Small intestine (tissue), 7 donors: ENCODE results near the gene TMEM11. TPM values are rescaled to one million over a fixed set of nuclear protein-coding genes. Genes with fewer than 3 reads are reported as not detected.
A peak's percentile ranks its signal among the peaks of the same experiment; 100 is the strongest.
"Not testable (repeated sequence)": the region's sequence is repeated elsewhere in the genome, so short reads cannot be mapped to it uniquely, and the experiment has no call there.

Source experiments
- DNase-seq, 2 donors: peaks; one replicate each; pipeline versions ENCODE4 v3.0.0 to v3.0.0-alpha.2; 2013
- FAIRE-seq: peaks from 2 replicates; lab custom pipeline; 2012; peaks lifted over from hg19 to GRCh38; lab: Jason Lieb, UNC
- H3K27ac ChIP-seq, 3 donors: one replicate each; pipeline ENCODE4 v1.5.1; 2013; ENCODE audit warnings: low read length in 2 of 3, mild to moderate bottlenecking in 2 of 3, control low read depth in 1 of 3, inconsistent platforms in 1 of 3, low read depth in 1 of 3, moderate library complexity in 1 of 3
- H3K27me3 ChIP-seq, 3 donors: one replicate each; pipeline ENCODE4 v1.6.1; 2013; ENCODE audit warnings: low read length in 3 of 3, inconsistent platforms in 1 of 3; ENCODE audit not compliant: control insufficient read depth in 3 of 3, insufficient read depth in 3 of 3
- H3K36me3 ChIP-seq, 3 donors: one replicate each; pipeline ENCODE4 v1.6.1; 2013; ENCODE audit warnings: low read length in 3 of 3, inconsistent platforms in 1 of 3, low read depth in 1 of 3, mild to moderate bottlenecking in 1 of 3, moderate library complexity in 1 of 3; ENCODE audit not compliant: control insufficient read depth in 3 of 3, insufficient read depth in 2 of 3
- H3K4me1 ChIP-seq, 3 donors: one replicate each; pipeline ENCODE4 v1.6.1; 2013; ENCODE audit warnings: low read length in 2 of 3, inconsistent platforms in 1 of 3, low read depth in 1 of 3, mild to moderate bottlenecking in 1 of 3, moderate library complexity in 1 of 3; ENCODE audit not compliant: control insufficient read depth in 3 of 3, insufficient read depth in 2 of 3
- H3K4me3 ChIP-seq, 3 donors: one replicate each; pipeline ENCODE4 v1.5.1; 2013; ENCODE audit warnings: low read length in 3 of 3, control low read depth in 1 of 3, inconsistent platforms in 1 of 3, low read depth in 1 of 3, mild to moderate bottlenecking in 1 of 3, moderate library complexity in 1 of 3
- H3K9me3 ChIP-seq, 2 donors: one replicate each; pipeline ENCODE4 v1.6.1; 2013; ENCODE audit warnings: low read depth in 1 of 2, low read length in 1 of 2; ENCODE audit not compliant: control insufficient read depth in 2 of 2, insufficient read depth in 1 of 2
- WGBS, 3 donors: extraction: QIAGEN DNeasy Blood & Tissue Kit; methylation state at CpG; one replicate each; pipeline ENCODE4 v1.1.7; 2013; 5-methylcytosine and 5-hydroxymethylcytosine counted together
- polyA plus RNA-seq, 4 donors: library from polyadenylated mRNA; stranded (reverse) in 3 of 4; unstranded in 1 of 4; fragments of 200-250 nt in 3 of 4; fragments of 120-200 nt in 1 of 4; gene quantifications; one replicate each; pipeline versions ENCODE4 v1.2.1 to v1.2.3, GENCODE V29; 2013
- donor health status: healthy with polysubstance abuse.
- donor health status: control.
- donor health status: control.
- donor health status: Bipolar disorder and iron deficiency.
- donor health status: healthy.

The TMEM11 gene
- polyA plus RNA-seq, 4 donors = 21.5 to 38.7 (median 26.9) TPM

DNA sequence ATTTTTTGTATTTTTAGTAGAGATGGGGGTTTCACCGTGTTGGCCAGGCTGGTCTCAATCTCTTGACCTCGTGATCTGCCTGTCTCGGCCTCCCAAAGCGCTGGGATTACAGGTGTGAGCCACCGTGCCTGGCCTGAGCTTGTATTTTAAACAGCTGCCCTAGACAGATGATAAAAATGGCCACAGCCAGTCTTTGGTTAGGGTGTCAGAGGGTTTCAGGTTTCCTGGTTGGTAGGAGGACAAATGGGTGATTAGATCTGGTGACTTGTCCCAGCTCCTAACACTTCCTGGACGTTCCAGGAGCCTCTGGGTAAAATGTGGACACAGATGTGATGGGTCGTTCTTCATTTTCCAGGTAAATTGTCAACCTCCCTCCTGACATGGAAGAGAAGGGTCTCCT is 21.5 kb downstream of the TMEM11 start:
- not testable (repeated sequence) for FAIRE-seq, H3K9me3 ChIP-seq, H3K27me3 ChIP-seq, DNase-seq, H3K4me1 ChIP-seq, H3K27ac ChIP-seq, H3K4me3 ChIP-seq
- peaks cover 4 to 37% (median 10%) of the 10 kb centered on the region in 3 donors for H3K36me3 ChIP-seq
- 89 to 96% (median 96%) methylated on average over 7 of the region's 7 CpGs for WGBS, 3 donors

DNA sequence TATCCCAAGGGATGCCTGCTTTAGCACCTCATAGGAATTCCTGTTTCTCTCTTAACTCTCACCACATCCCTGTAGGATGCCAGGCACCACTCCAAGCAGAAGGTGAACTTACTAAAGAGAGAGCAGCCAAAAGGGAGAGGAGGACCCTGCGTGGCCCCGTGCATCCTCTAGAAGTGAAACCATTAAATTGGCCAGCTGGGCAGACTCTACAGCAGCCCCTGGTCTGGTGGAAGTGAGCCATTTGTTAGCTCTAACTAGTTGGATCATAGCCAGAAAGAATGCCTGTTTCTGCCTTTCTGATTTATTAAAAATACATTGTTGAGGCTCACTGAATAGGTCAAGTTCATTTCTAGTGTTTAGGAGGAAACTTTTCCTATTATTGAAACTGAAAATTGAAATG is 22.3 kb downstream of the TMEM11 start:
- Histone ChIP-seq H3K27me3 (no peaks in the 10 kb centered on the region), H3K27ac (no peak overlapping the region), H3K4me1 (peaks cover 0 to 3% (median 0%) of the 10 kb centered on the region in 3 donors), H3K9me3 (no peaks in the 10 kb centered on the region), H3K4me3 (no peak overlapping the region), H3K36me3 (peaks cover 2 to 35% (median 7%) of the 10 kb centered on the region in 3 donors)
- FAIRE-seq (no peak), DNase-seq (no peak)
- 53 to 96% (median 74%) methylated on average over 2 of the region's 2 CpGs for WGBS, 3 donors

- FAIRE-seq = no peak
- H3K9me3 ChIP-seq = no peaks in the 10 kb centered on the region
- 88 to 98% (median 92%) methylated on average over 6 of the region's 6 CpGs for WGBS, 3 donors
Observed at GRCh38 chr17:21190078-21190477, 23.9 kb downstream of the TMEM11 start.

GRCh38 chr17:21189361-21189760 is 24.6 kb downstream of the TMEM11 start:
- no peaks in the 10 kb centered on the region for H3K9me3 ChIP-seq
- FAIRE-seq (no peak), DNase-seq (no peak)
- H3K4me3 ChIP-seq = no peak overlapping the region
- peaks cover 0 to 3% (median 0%) of the 10 kb centered on the region in 3 donors for H3K4me1 ChIP-seq
- H3K27me3 ChIP-seq = no peaks in the 10 kb centered on the region
- WGBS, 3 donors = 93 to 95% (median 93%) methylated on average over 4 of the region's 4 CpGs
- H3K36me3 ChIP-seq = peaks cover 6 to 41% (median 6%) of the 10 kb centered on the region in 3 donors
- no peak overlapping the region for H3K27ac ChIP-seq

More at GRCh38 chr17:21190078-21190477, 23.9 kb downstream of the TMEM11 start:
- H3K27ac ChIP-seq = no peak overlapping the region
- H3K27me3 ChIP-seq = no peaks in the 10 kb centered on the region
- no peak overlapping the region for H3K4me3 ChIP-seq
- no peak for DNase-seq
- H3K36me3 ChIP-seq = peaks cover 3 to 37% (median 4%) of the 10 kb centered on the region in 3 donors
- H3K4me1 ChIP-seq = peaks cover 0 to 3% (median 0%) of the 10 kb centered on the region in 3 donors

DNA sequence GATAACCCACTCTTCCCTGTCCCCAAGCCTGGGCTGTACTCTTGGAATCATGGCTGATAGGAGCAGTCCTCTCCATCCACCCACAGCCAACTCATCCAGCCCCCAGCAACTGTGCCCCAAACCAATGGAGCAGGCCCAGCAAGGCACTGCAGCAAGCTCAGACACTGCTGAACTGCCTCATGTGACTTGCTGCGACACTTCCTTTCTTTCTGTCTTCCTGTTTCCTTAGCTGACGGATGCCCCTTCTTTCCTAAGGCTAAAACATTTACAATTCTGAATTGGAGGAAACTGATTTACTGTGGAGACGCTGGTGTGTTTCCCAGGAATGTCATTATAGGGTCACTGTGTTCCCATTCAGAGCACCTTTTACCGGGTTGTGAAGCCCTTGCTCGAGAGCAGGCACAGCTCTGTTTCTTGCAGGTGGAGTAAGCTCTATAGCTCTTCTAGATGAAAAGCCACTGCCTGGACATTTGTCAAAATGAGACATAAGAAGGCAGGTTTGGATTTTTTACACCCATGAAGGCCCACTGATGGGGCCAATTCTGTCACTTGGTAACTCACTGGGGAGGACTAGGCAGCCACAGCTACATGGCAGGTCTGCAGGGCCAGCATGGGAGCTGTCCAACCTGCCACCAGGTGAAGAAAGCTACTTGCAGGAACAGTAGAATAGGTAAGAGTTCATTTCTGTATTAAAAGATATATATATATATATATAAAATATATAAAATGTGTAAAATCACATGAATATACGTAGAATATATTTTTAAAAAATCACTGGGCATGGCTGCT is 27.4 kb downstream of the TMEM11 start:
- WGBS, 3 donors = 83 to 98% (median 89%) methylated on average over 6 of the region's 6 CpGs
- H3K9me3 ChIP-seq = no peaks in the 10 kb centered on the region
- H3K4me3 ChIP-seq = no peak overlapping the region
- no peaks in the 10 kb centered on the region for H3K27me3 ChIP-seq
- FAIRE-seq (no peak), DNase-seq (no peak)
- no peaks in the 10 kb centered on the region for H3K4me1 ChIP-seq
- peaks cover 6 to 41% (median 8%) of the 10 kb centered on the region in 3 donors for H3K36me3 ChIP-seq
- no peak overlapping the region for H3K27ac ChIP-seq

DNA sequence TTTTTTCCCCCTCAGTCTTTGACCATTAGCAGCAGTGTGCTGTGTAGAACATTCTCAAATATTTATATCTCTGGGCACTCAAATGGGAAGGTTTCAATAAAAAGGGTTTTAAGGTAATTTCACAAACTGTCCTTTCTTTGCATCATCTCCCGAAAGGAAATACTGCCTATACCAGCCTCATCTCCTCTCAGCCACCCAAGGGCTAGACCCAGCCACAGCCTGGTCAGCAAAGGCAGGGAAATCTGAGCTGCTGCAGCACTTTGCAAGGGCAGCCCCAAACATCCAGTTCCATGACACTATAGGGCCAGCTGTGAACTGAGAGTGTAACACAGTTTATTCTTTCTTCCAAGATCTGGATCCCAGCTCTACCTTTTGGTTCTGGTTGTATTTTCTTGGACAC is 28.9 kb downstream of the TMEM11 start:
- Histone ChIP-seq H3K4me3 (no peak overlapping the region), H3K4me1 (no peaks in the 10 kb centered on the region), H3K36me3 (peaks cover 6 to 38% (median 8%) of the 10 kb centered on the region in 3 donors), H3K27ac (no peak overlapping the region), H3K9me3 (no peaks in the 10 kb centered on the region), H3K27me3 (no peaks in the 10 kb centered on the region)
- WGBS, 3 donors = 93 to 100% (median 97%) methylated on average over 1 of the region's 1 CpG
- no peak for FAIRE-seq
- DNase-seq = no peak

DNA sequence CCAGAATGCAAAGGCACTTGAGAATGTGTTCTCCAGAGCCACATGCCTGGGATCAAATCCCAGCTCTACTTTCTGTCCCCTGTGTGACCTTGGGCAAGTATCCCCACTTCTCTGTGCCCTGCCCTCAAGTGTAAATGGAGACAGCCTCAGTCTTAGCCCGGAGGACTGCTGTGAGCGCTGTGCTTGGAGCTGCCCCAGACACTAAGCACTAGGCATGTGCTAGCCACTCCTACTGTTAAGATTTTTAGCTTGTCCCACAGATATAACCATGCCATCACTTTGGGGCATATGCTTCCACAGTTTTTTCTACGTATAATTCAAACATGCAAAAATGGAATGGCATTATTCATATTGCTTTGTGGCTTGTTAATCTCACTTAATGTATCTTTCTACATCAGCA is 29.4 kb downstream of the TMEM11 start:
- no peak overlapping the region for H3K27ac ChIP-seq
- H3K4me3 ChIP-seq = no peak overlapping the region
- H3K36me3 ChIP-seq = peaks cover 6 to 40% (median 8%) of the 10 kb centered on the region in 3 donors
- no peaks in the 10 kb centered on the region for H3K27me3 ChIP-seq
- H3K4me1 ChIP-seq = no peaks in the 10 kb centered on the region
- no peaks in the 10 kb centered on the region for H3K9me3 ChIP-seq
- FAIRE-seq (no peak), DNase-seq (no peak)
- WGBS, 3 donors = 92 to 96% (median 95%) methylated on average over 3 of the region's 3 CpGs

GRCh38 chr17:21183468-21183867 is 30.5 kb downstream of the TMEM11 start:
- peaks cover 4 to 36% (median 5%) of the 10 kb centered on the region in 3 donors for H3K36me3 ChIP-seq
- 53 to 67% (median 55%) methylated on average over 5 of the region's 5 CpGs for WGBS, 3 donors
- no peak overlapping the region for H3K27ac ChIP-seq
- FAIRE-seq = no peak
- H3K9me3 ChIP-seq = no peaks in the 10 kb centered on the region
- H3K27me3 ChIP-seq = no peaks in the 10 kb centered on the region
- H3K4me1 ChIP-seq = no peaks in the 10 kb centered on the region
- no peak overlapping the region for H3K4me3 ChIP-seq
- DNase-seq = peak in 1 of 2 donors; percentile 12
